HCT116 (cell line): ENCODE measurements around the gene CTBP2.

Experiments
- EZH2 ChIP-seq: fragments of 200-600 bp; sonication (generic); IDR thresholded peaks from 2 replicates; pipeline ENCODE4 v1.6.1; 2017; ENCODE audit warnings: antibody characterized with exemption, mixed run types
- EZH2phosphoT487 ChIP-seq: fragments of 200-600 bp; IDR thresholded peaks from 2 replicates; pipeline ENCODE4 v1.6.1; 2018; ENCODE audit warnings: antibody characterized with exemption, borderline replicate concordance
- RAD21 ChIP-seq: IDR thresholded peaks from 2 replicates; pipeline ENCODE4 v1.6.1; 2012; ENCODE audit warnings: low read depth, mild to moderate bottlenecking
- YY1 ChIP-seq: IDR thresholded peaks from 2 replicates; pipeline ENCODE4 v1.6.1; 2011; ENCODE audit warnings: low read length, low read depth, moderate library complexity, mild to moderate bottlenecking; ENCODE audit not compliant: insufficient replicate concordance; ENCODE audit errors: extremely low read depth
- TF ChIP-seq, protein P1 (sequence below), 3 experiments: fragments of 200-600 bp in 1 of 3; sonication (generic) in 1 of 3; IDR thresholded peaks in 2 of 3; conservative IDR thresholded peaks in 1 of 3; 2 replicates each; pipeline ENCODE4 v1.5.1; 2012 to 2017; ENCODE audit warnings: low read depth in 2 of 3, low read length in 2 of 3, antibody characterized with exemption in 1 of 3, borderline replicate concordance in 1 of 3, control low read depth in 1 of 3, mild to moderate bottlenecking in 1 of 3, mixed read lengths in 1 of 3, mixed run types in 1 of 3, moderate library complexity in 1 of 3; ENCODE audit not compliant: insufficient read depth in 1 of 3
- TF ChIP-seq, protein P2 (sequence below): IDR thresholded peaks from 2 replicates; pipeline ENCODE4 v1.6.1; 2012; ENCODE audit warnings: low read depth

GRCh38 chr10:125115409-125115808 lies 45.0 kb downstream of the CTBP2 start:
- TF ChIP-seq, protein P1, sequence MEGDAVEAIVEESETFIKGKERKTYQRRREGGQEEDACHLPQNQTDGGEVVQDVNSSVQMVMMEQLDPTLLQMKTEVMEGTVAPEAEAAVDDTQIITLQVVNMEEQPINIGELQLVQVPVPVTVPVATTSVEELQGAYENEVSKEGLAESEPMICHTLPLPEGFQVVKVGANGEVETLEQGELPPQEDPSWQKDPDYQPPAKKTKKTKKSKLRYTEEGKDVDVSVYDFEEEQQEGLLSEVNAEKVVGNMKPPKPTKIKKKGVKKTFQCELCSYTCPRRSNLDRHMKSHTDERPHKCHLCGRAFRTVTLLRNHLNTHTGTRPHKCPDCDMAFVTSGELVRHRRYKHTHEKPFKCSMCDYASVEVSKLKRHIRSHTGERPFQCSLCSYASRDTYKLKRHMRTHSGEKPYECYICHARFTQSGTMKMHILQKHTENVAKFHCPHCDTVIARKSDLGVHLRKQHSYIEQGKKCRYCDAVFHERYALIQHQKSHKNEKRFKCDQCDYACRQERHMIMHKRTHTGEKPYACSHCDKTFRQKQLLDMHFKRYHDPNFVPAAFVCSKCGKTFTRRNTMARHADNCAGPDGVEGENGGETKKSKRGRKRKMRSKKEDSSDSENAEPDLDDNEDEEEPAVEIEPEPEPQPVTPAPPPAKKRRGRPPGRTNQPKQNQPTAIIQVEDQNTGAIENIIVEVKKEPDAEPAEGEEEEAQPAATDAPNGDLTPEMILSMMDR (IDR thresholded peaks at IDR 0.05 in 2 of 3, conservative IDR thresholded peaks at IDR 0.05 in 1 of 3; ENCODE audit: borderline replicate concordance in 1 of 3, insufficient read depth in 1 of 3, low read depth in 2 of 3, low read length in 2 of 3): no peak
- TF ChIP-seq YY1 (no peak), EZH2 (no peak), RAD21 (no peak), EZH2phosphoT487 (no peak)
- TF ChIP-seq, protein P2, sequence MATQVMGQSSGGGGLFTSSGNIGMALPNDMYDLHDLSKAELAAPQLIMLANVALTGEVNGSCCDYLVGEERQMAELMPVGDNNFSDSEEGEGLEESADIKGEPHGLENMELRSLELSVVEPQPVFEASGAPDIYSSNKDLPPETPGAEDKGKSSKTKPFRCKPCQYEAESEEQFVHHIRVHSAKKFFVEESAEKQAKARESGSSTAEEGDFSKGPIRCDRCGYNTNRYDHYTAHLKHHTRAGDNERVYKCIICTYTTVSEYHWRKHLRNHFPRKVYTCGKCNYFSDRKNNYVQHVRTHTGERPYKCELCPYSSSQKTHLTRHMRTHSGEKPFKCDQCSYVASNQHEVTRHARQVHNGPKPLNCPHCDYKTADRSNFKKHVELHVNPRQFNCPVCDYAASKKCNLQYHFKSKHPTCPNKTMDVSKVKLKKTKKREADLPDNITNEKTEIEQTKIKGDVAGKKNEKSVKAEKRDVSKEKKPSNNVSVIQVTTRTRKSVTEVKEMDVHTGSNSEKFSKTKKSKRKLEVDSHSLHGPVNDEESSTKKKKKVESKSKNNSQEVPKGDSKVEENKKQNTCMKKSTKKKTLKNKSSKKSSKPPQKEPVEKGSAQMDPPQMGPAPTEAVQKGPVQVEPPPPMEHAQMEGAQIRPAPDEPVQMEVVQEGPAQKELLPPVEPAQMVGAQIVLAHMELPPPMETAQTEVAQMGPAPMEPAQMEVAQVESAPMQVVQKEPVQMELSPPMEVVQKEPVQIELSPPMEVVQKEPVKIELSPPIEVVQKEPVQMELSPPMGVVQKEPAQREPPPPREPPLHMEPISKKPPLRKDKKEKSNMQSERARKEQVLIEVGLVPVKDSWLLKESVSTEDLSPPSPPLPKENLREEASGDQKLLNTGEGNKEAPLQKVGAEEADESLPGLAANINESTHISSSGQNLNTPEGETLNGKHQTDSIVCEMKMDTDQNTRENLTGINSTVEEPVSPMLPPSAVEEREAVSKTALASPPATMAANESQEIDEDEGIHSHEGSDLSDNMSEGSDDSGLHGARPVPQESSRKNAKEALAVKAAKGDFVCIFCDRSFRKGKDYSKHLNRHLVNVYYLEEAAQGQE: no peak
